ENCODE data around the gene LETM1. TPM values are rescaled to one million over a fixed set of nuclear protein-coding genes. Genes with fewer than 3 reads are reported as not detected.

The LETM1 gene
- total RNA-seq, 1 donor from 2014 or later: 64.3 TPM

DNA sequence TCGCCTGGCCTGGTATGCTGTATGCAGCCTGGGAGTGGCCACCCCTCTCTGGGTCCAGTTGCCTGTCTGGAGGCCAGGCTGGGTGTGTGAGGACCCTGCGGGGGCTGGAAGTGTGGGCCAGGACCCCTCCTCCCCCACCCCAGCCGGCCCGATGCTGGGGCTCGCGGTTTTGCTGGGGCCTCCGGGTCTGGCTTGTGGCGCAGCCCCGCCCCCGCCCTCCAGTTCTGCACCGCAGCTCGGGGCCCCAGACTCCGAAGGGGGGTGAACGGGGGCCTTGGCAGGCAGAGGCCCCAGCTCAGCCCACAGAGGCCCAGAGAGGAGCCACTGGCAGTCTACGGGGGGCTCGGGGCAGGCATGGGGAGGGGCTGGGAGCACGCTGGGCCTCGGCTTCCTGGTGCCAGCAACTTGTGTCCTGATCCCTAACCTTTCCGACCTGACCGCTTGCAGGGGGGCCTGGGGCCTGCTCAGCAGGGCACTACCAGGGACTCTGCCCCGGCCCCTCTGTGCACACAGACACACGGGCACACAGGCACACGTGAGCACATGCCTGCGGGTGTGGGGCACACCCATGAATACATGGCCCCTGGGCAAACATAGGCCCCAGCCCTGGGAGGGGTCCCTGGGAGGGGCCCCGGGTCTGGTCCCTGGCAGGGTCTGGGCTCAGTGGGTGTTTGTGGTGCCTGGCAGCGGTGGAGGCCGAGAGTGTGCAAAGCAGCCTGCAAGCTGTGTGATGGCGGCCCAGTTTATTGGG lies 84.2 kb downstream of the LETM1 start:
- Mint-ChIP-seq H3K9me3 (no peaks in the 10 kb centered on the region), H3K4me1 (ENCODE audit: unreplicated experiment) (peaks cover 4% of the 10 kb centered on the region), H3K27me3 (no peaks in the 10 kb centered on the region), H3K36me3 (no peaks in the 10 kb centered on the region), H3K4me3 (no peak overlapping the region), H3K27ac (no peak overlapping the region)
- no peak for DNase-seq (ENCODE audit: extremely low spot score, unreplicated experiment)
- TF ChIP-seq, protein P1, sequence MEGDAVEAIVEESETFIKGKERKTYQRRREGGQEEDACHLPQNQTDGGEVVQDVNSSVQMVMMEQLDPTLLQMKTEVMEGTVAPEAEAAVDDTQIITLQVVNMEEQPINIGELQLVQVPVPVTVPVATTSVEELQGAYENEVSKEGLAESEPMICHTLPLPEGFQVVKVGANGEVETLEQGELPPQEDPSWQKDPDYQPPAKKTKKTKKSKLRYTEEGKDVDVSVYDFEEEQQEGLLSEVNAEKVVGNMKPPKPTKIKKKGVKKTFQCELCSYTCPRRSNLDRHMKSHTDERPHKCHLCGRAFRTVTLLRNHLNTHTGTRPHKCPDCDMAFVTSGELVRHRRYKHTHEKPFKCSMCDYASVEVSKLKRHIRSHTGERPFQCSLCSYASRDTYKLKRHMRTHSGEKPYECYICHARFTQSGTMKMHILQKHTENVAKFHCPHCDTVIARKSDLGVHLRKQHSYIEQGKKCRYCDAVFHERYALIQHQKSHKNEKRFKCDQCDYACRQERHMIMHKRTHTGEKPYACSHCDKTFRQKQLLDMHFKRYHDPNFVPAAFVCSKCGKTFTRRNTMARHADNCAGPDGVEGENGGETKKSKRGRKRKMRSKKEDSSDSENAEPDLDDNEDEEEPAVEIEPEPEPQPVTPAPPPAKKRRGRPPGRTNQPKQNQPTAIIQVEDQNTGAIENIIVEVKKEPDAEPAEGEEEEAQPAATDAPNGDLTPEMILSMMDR (conservative IDR thresholded peaks at IDR 0.05): no peak

DNA sequence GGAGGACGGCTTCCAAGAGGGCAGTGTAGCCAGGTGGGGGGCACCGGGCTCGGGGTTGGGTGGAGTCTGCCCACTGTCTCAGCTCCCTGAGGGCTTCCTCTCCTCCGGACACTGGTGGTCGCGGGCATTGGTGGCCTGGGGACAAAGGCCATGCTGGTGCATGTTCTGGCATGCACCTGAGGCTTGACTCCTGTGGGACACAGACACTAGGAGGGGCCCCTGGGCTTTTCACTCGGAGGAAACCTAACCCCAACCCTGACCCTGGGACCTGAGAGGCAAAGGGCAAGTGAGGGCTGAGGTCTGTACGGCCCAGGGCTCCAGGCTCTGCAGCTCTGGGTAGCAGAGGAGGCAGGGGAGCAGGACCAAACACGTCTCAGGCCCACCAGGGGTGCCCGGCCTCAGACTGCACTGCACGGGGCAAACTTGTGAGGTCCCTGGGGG lies 85.1 kb downstream of the LETM1 start:
- H3K27me3 Mint-ChIP-seq: no peaks in the 10 kb centered on the region
- H3K4me3 Mint-ChIP-seq: no peak overlapping the region
- H3K9me3 Mint-ChIP-seq: no peaks in the 10 kb centered on the region
- H3K4me1 Mint-ChIP-seq (ENCODE audit: unreplicated experiment): peaks cover 4% of the 10 kb centered on the region
- TF ChIP-seq, protein P1 (conservative IDR thresholded peaks at IDR 0.05): no peak
- no peak overlapping the region for H3K27ac Mint-ChIP-seq
- H3K36me3 Mint-ChIP-seq: no peaks in the 10 kb centered on the region
- DNase-seq (ENCODE audit: extremely low spot score, unreplicated experiment): no peak

DNA sequence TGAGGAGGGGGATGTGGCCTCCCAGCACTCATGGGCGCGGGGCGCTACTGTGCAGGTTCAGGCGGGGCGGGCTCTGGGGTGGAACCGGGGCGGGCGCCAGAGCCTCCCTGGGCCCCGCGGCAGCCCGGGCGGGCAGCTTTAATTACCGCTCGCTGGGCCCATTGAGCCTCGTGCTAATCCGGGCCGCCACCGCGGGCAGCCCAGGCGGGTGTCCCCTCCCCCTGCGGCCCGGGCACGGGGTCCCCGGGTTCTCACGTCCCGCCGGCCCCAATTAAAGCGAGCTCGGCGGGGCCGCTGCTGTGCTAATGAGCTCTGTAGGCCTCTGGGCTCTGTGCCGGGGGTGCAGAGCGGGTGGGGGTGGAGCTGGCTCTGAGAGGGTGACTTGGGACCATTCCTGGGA lies 85.7 kb downstream of the LETM1 start:
- TF ChIP-seq, protein P1 (conservative IDR thresholded peaks at IDR 0.05): no peak
- Mint-ChIP-seq H3K27me3 (no peaks in the 10 kb centered on the region), H3K9me3 (no peaks in the 10 kb centered on the region), H3K36me3 (no peaks in the 10 kb centered on the region), H3K27ac (no peak overlapping the region), H3K4me3 (no peak overlapping the region), H3K4me1 (ENCODE audit: unreplicated experiment) (peaks cover 4% of the 10 kb centered on the region)
- DNase-seq (ENCODE audit: extremely low spot score, unreplicated experiment): no peak

DNA sequence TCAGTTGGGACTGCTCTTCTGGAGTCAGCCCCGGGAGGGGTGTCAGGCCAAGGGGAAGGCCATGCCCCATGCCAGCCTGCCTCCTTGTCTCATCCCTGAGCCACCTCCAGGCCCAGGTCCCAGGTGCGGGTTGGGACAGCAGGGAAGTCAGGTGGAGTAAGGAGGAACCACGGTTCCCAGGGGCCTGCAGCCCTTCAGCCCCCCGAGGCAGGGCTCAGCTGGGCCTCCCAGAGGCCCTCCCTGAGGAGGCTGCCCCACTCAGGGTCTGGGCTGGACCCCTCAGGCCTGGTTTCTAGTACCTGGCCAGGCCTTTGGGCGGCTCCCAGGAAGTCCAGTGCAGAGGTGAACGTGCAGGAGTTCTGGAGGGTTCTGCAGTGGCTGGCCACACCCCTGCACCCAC lies 86.3 kb downstream of the LETM1 start:
- peaks cover 4% of the 10 kb centered on the region for H3K4me1 Mint-ChIP-seq (ENCODE audit: unreplicated experiment)
- DNase-seq (ENCODE audit: extremely low spot score, unreplicated experiment): no peak
- no peaks in the 10 kb centered on the region for H3K27me3 Mint-ChIP-seq
- H3K4me3 Mint-ChIP-seq: no peak overlapping the region
- TF ChIP-seq, protein P1 (conservative IDR thresholded peaks at IDR 0.05): no peak
- H3K9me3 Mint-ChIP-seq: no peaks in the 10 kb centered on the region
- no peak overlapping the region for H3K27ac Mint-ChIP-seq
- no peaks in the 10 kb centered on the region for H3K36me3 Mint-ChIP-seq

DNA sequence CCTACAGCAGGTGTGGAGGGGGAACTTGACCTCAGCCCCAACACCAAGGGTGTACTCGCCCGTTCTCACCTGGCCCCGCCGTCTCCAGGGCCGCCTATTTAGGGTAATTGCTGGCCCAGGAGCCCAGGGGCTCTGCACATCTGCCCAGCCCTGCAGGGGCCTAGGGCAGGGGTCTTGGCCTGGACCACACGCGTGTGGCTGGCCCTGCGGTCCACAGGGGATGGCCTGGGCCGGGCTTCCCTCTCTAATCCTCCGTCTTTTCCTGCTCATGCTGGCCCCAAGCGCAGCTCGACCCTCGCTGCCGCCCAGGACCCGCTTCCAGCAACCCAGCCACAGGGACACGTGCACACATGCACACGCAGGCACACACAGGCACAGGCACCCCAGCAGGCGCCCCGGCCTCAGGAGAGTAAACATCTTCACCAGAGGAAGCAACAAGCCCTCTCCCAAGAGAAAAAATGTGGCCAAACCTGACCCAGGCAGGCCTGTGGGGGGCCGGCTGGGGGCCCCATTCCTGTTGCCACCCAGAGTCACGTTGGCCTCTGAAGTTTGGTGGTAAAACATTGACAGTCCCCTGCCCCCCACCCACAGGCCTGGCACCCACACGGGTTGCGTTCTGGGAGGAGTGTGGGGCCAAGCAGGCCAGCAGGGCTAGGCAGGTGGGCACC lies 87.5 kb downstream of the LETM1 start:
- Mint-ChIP-seq H3K4me3 (peak overlapping the region; percentile 94), H3K9me3 (no peaks in the 10 kb centered on the region), H3K27me3 (no peaks in the 10 kb centered on the region), H3K27ac (peak overlapping the region; percentile 94), H3K36me3 (no peaks in the 10 kb centered on the region), H3K4me1 (ENCODE audit: unreplicated experiment) (peaks cover 4% of the 10 kb centered on the region)
- TF ChIP-seq, protein P1 (conservative IDR thresholded peaks at IDR 0.05): no peak
- DNase-seq (ENCODE audit: extremely low spot score, unreplicated experiment): no peak
